Glutamatergic neuron (in vitro differentiated cells): Measurements from ENCODE around the gene MARCHF6. TPM values are rescaled to one million over a fixed set of nuclear protein-coding genes. Genes with fewer than 3 reads are reported as not detected.

Source experiments
- DNase-seq: peaks from one replicate; pipeline ENCODE4 v3.0.0; 2022
- H3K27ac Mint-ChIP-seq: one replicate; pipeline ENCODE4 v1.8.0; 2020; ENCODE audit warnings: mild to moderate bottlenecking, mixed read lengths, inconsistent platforms; ENCODE audit not compliant: unreplicated experiment
- H3K27me3 Mint-ChIP-seq: one replicate; pipeline ENCODE4 v1.8.0; 2020; ENCODE audit warnings: mild to moderate bottlenecking, moderate library complexity, mixed read lengths, inconsistent platforms; ENCODE audit not compliant: unreplicated experiment
- H3K36me3 Mint-ChIP-seq: one replicate; pipeline ENCODE4 v1.8.0; 2020; ENCODE audit warnings: mild to moderate bottlenecking, mixed read lengths, inconsistent platforms; ENCODE audit not compliant: unreplicated experiment
- H3K4me1 Mint-ChIP-seq: one replicate; pipeline ENCODE4 v1.8.0; 2020; ENCODE audit warnings: mild to moderate bottlenecking, low read depth, mixed read lengths, inconsistent platforms; ENCODE audit not compliant: unreplicated experiment
- H3K4me3 Mint-ChIP-seq: one replicate; pipeline ENCODE4 v1.8.0; 2020; ENCODE audit warnings: mild to moderate bottlenecking, mixed read lengths, inconsistent platforms; ENCODE audit not compliant: unreplicated experiment
- H3K9me3 Mint-ChIP-seq: one replicate; pipeline ENCODE4 v1.8.0; 2020; ENCODE audit warnings: mild to moderate bottlenecking, moderate library complexity, mixed read lengths, inconsistent platforms; ENCODE audit not compliant: unreplicated experiment
- CTCF ChIP-seq: fragments of 200-600 bp; sonication (generic); IDR thresholded peaks from one replicate; pipeline ENCODE4 v1.5.0; 2021; ENCODE audit not compliant: partially characterized antibody, unreplicated experiment
- total RNA-seq: library from RNA; stranded (reverse); fragmentation: NEBNext Ultra II Directional; extraction: Animal tissue kit (Norgen Biotek cat#: 25700); gene quantifications from one replicate; pipeline ENCODE4 v1.2.1, GENCODE V29; 2021; ENCODE audit not compliant: unreplicated experiment

MARCHF6 gene
- total RNA-seq, 1 donor from 2014 or later: 245 TPM

GRCh38 chr5:10334831-10335230 is 18.7 kb upstream of the MARCHF6 start:
- H3K27me3 Mint-ChIP-seq: peaks cover 15% of the 10 kb centered on the region

DNA sequence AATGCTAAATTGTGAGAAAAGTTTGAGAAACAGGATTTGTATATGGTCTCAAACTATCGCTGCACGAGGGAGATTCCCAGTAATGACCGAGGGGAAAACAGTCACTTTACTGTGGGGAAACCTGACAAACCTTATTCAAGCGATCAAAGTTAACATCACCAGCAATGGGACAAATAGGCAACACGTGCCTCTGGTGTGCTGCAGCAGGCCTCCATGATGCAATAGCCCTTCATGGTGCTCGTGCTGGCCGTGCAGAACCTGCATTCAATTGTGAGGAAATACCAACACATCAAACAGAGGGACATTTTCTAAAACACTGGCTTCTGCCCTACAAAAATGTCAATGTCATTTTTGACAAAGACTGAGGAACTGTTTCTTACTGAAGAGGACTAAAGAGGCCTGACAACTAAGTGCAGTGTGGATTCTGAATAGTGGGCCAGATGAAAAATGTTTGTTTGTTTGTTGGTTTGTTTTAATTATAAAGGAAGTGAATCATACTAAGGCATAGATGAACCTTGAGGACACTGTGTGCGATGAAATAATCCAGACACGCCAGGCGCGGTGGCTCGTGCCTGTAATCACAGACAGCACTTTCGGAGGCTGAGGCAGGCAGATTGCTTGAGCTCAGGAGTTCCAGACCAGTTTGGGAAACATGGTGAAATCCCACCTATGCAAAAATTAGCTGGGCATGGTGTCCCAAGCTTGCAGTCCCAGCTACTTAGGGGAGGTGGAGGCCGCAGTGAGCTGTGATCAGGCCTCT is 17.6 kb upstream of the MARCHF6 start:
- TF ChIP-seq CTCF: no peak
- H3K27ac Mint-ChIP-seq: no peak overlapping the region

More at GRCh38 chr5:10334831-10335230, 18.7 kb upstream of the MARCHF6 start:
- no peak for DNase-seq
- Mint-ChIP-seq H3K4me1 (peaks cover 10% of the 10 kb centered on the region), H3K4me3 (no peak overlapping the region), H3K36me3 (peaks cover 5% of the 10 kb centered on the region), H3K27ac (no peak overlapping the region), H3K9me3 (peaks cover 9% of the 10 kb centered on the region)
- no peak for TF ChIP-seq CTCF

GRCh38 chr5:10337107-10337506 is 16.4 kb upstream of the MARCHF6 start:
- Mint-ChIP-seq H3K27me3 (peaks cover 10% of the 10 kb centered on the region), H3K4me3 (no peak overlapping the region), H3K27ac (no peak overlapping the region), H3K9me3 (peaks cover 5% of the 10 kb centered on the region), H3K4me1 (peaks cover 13% of the 10 kb centered on the region), H3K36me3 (no peaks in the 10 kb centered on the region)
- no peak for TF ChIP-seq CTCF
- DNase-seq: no peak

More for the DNA sequence above, 17.6 kb upstream of the MARCHF6 start:
- H3K4me1 Mint-ChIP-seq: peaks cover 13% of the 10 kb centered on the region
- H3K36me3 Mint-ChIP-seq: peaks cover 5% of the 10 kb centered on the region
- no peak overlapping the region for H3K4me3 Mint-ChIP-seq
- H3K27me3 Mint-ChIP-seq: peaks cover 10% of the 10 kb centered on the region
- H3K9me3 Mint-ChIP-seq: peaks cover 7% of the 10 kb centered on the region
- DNase-seq: no peak

GRCh38 chr5:10337986-10338385 is 15.5 kb upstream of the MARCHF6 start:
- H3K4me3 Mint-ChIP-seq: no peak overlapping the region

More at GRCh38 chr5:10337986-10338385, 15.5 kb upstream of the MARCHF6 start:
- Mint-ChIP-seq H3K9me3 (peaks cover 3% of the 10 kb centered on the region), H3K27ac (no peak overlapping the region), H3K4me1 (peaks cover 13% of the 10 kb centered on the region), H3K27me3 (peaks cover 8% of the 10 kb centered on the region), H3K36me3 (no peaks in the 10 kb centered on the region)
- TF ChIP-seq CTCF: no peak
- no peak for DNase-seq
